BE2C (cell line): ENCODE measurements around the gene YTHDF1.
A peak's percentile ranks its signal among the peaks of the same experiment; 100 is the strongest.

Experiments
- DNase-seq: peaks from one replicate; pipeline ENCODE4 v3.0.0-alpha.2; 2020
- H3K27me3 ChIP-seq: fragments of 250-450 bp; sonication (Bioruptor Pico); 2 replicates; pipeline ENCODE4 v1.5.1; 2020; ENCODE audit warnings: mild to moderate bottlenecking
- H3K36me3 ChIP-seq: fragments of 250-450 bp; sonication (Bioruptor Pico); 2 replicates; pipeline ENCODE4 v1.5.1; 2020; ENCODE audit warnings: mild to moderate bottlenecking
- H3K4me1 ChIP-seq: fragments of 250-450 bp; sonication (Bioruptor Pico); 2 replicates; pipeline ENCODE4 v1.5.1; 2020
- H3K4me3 ChIP-seq: 2 replicates; pipeline ENCODE4 v1.5.1; 2011; ENCODE audit warnings: low read depth, low read length
- H3K9me3 ChIP-seq: fragments of 250-450 bp; sonication (Bioruptor Pico); 2 replicates; pipeline ENCODE4 v1.5.1; 2020
- CTCF ChIP-seq: IDR thresholded peaks from 2 replicates; pipeline ENCODE4 v1.5.1; 2012; ENCODE audit warnings: mild to moderate bottlenecking, low read depth, low read length

YTHDF1 gene

DNA sequence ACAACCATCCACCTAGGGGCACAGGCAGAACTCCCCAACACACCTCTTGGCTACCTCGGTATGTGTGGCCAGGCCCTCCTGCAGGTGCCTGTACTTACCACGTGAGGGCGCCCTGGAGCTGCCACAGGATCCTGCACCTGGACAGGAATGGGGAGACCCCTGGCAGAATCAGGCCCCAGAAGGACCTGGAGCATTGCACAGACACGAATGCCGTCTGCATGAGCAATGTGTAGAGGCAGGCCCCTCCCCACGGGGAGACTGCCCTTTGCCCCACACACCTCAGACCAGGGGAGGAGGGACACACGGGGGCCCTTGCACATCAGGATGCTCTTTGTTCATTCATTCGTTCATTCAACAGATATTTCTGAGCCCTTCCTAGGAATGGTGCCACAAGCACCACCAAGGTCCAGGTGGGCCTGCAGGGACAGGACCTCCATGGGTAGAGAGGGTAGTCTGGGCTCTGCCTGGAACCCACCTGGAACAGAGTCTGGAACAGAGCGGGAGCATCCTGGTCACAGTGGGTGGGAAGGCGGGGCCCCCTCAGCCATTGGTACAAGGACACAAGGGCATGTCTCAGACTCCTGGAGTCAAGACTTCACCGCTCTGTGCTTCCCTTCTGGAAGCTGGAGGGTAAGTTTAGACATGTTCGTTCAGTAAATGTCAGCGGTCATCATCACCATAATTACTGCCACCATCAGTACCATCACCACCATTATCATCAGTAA is 32.3 kb downstream of the YTHDF1 start:
- H3K36me3 ChIP-seq: no peaks in the 10 kb centered on the region
- peak; percentile 68 for DNase-seq
- H3K9me3 ChIP-seq: no peaks in the 10 kb centered on the region
- H3K4me3 ChIP-seq: no peak overlapping the region
- peaks cover 8% of the 10 kb centered on the region for H3K27me3 ChIP-seq
- peak; percentile 87 for TF ChIP-seq CTCF
- H3K4me1 ChIP-seq: no peaks in the 10 kb centered on the region

- no peak for DNase-seq
- Histone ChIP-seq H3K4me1 (no peaks in the 10 kb centered on the region), H3K4me3 (no peak overlapping the region)
Observed at GRCh38 chr20:63182946-63183415, 33.0 kb downstream of the YTHDF1 start.

DNA sequence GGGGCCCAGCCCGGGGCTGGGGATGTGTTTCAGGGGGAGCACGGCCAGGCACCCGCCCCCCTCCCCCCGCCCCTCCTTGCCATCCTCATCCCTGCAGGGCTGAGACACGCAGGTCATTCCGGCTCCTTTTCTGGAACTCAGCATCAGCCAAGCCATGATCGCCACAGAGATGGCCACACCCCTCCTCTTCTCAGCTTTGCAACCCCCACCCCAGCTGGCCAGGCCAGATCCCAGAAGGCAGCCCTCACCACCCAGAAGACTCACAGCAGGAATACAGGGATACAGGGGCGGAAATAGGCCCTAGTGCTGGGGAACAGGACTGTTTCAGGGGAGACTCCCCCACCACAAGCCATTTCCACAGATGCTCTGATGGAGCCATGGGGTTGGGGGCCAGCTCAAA is 33.5 kb downstream of the YTHDF1 start:
- Histone ChIP-seq H3K4me1 (no peaks in the 10 kb centered on the region), H3K9me3 (no peaks in the 10 kb centered on the region), H3K27me3 (peaks cover 19% of the 10 kb centered on the region), H3K4me3 (no peak overlapping the region), H3K36me3 (no peaks in the 10 kb centered on the region)
- no peak for DNase-seq
- TF ChIP-seq CTCF: no peak

More at GRCh38 chr20:63182946-63183415, 33.0 kb downstream of the YTHDF1 start:
- no peaks in the 10 kb centered on the region for H3K36me3 ChIP-seq
- TF ChIP-seq CTCF: no peak
- H3K27me3 ChIP-seq: peaks cover 14% of the 10 kb centered on the region
- H3K9me3 ChIP-seq: no peaks in the 10 kb centered on the region

GRCh38 chr20:63181226-63181625 is 34.7 kb downstream of the YTHDF1 start:
- no peaks in the 10 kb centered on the region for H3K36me3 ChIP-seq
- DNase-seq: no peak
- H3K27me3 ChIP-seq: peaks cover 31% of the 10 kb centered on the region
- no peak for TF ChIP-seq CTCF
- H3K4me3 ChIP-seq: no peak overlapping the region
- no peaks in the 10 kb centered on the region for H3K9me3 ChIP-seq
- H3K4me1 ChIP-seq: no peaks in the 10 kb centered on the region

DNA sequence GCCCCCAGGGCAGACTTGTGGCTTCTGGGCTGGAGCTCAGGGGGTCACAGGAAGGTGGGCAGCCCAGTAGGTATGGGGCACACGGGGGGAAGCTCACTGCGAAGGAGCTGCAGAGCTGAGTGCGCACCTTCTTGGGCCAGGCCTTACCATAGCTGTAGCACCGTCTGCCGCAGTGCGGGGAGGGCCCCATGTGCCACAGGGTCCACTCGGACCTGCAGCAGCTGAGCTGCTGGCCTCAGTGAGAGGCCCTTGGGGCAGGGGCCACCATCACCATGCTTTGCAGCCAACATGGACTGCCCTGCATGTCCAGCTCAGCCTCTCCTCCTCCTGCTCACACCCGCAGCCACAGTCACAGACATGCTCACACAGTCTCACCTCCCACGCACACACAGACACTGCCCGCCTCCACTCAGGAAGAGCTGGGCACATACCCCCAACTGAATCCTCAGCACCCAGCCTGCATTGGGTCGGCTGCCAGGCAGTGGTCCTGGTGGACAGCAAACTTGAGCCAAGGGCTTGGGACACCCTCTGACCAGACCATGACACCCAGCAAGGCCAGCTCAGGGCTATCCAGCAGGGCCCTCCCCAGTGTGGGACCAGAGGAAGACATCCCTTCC is 35.3 kb downstream of the YTHDF1 start:
- Histone ChIP-seq H3K36me3 (no peaks in the 10 kb centered on the region), H3K27me3 (peaks cover 37% of the 10 kb centered on the region), H3K4me1 (no peaks in the 10 kb centered on the region), H3K9me3 (no peaks in the 10 kb centered on the region), H3K4me3 (no peak overlapping the region)
- no peak for DNase-seq
- TF ChIP-seq CTCF: no peak
